NCI-H187 treated with DMSO at 0.1 percent for 48 hours (cell line): Measurements from ENCODE around the gene LCN12.

Experiments
- DNase-seq: peaks from one replicate; lab custom pipeline; 2025; lab: John Stamatoyannopoulos, UW

Gene LCN12

GRCh38 chr9:136958898-136959850 is 7.1 kb downstream of the LCN12 start:
- DNase-seq: no peak

- no peak for DNase-seq
Measured at GRCh38 chr9:136960212-136960937, 8.3 kb downstream of the LCN12 start.

- no peak for DNase-seq
Measured at GRCh38 chr9:136960938-136961275, 8.8 kb downstream of the LCN12 start.

- no peak for DNase-seq
Measured at GRCh38 chr9:136961279-136962065, 9.4 kb downstream of the LCN12 start.

GRCh38 chr9:136962163-136962562 is 10.1 kb downstream of the LCN12 start:
- DNase-seq: no peak

GRCh38 chr9:136962701-136963248 is 10.7 kb downstream of the LCN12 start:
- DNase-seq: no peak

GRCh38 chr9:136963341-136963740 is 11.3 kb downstream of the LCN12 start:
- no peak for DNase-seq

GRCh38 chr9:136963751-136964150 is 11.7 kb downstream of the LCN12 start:
- no peak for DNase-seq

GRCh38 chr9:136964171-136964689 is 12.2 kb downstream of the LCN12 start:
- DNase-seq: no peak

- DNase-seq: no peak
Measured at GRCh38 chr9:136964833-136965422, 12.9 kb downstream of the LCN12 start.

- DNase-seq: no peak
Measured at GRCh38 chr9:136965771-136966484, 13.9 kb downstream of the LCN12 start.

GRCh38 chr9:136968333-136969127 is 16.5 kb downstream of the LCN12 start:
- no peak for DNase-seq

GRCh38 chr9:136969150-136969549 is 17.1 kb downstream of the LCN12 start:
- DNase-seq: no peak

- no peak for DNase-seq
Measured at GRCh38 chr9:136969774-136970173, 17.7 kb downstream of the LCN12 start.

- DNase-seq: no peak
Measured at GRCh38 chr9:136970361-136970760, 18.3 kb downstream of the LCN12 start.

GRCh38 chr9:136971746-136972145 is 19.7 kb downstream of the LCN12 start:
- no peak for DNase-seq

- no peak for DNase-seq
Measured at GRCh38 chr9:136972335-136972734, 20.3 kb downstream of the LCN12 start.

- DNase-seq: no peak
Measured at GRCh38 chr9:136972743-136973142, 20.7 kb downstream of the LCN12 start.

- DNase-seq: no peak
Measured at GRCh38 chr9:136973618-136974617, 21.8 kb downstream of the LCN12 start.
